ENCODE measurements around the gene SYS1. TPM values are rescaled to one million over a fixed set of nuclear protein-coding genes. Genes with fewer than 3 reads are reported as not detected.

SYS1 gene
- total and polyA plus RNA-seq, 11 donors: 12.6 to 68.8 (median 23.0) TPM

- ATAC-seq: no peak
- TF ChIP-seq CTCF (IDR thresholded peaks at IDR 0.05): no peak
- TF ChIP-seq POLR2A (IDR thresholded peaks at IDR 0.05): no peak
- WGBS, 4 donors: 90 to 96% (median 95%) methylated on average over 1 of the region's 1 CpG
Observed at GRCh38 chr20:45387274-45387673, 24.3 kb downstream of the SYS1 start.

GRCh38 chr20:45390931-45391330 is 28.0 kb downstream of the SYS1 start:
- Histone ChIP-seq H3K4me1 (no peaks in the 10 kb centered on the region), H3K27ac (no peak overlapping the region), H3K36me3 (no peaks in the 10 kb centered on the region), H3K27me3 (no peaks in the 10 kb centered on the region), H3K4me3 (no peak overlapping the region), H3K9me3 (peaks cover 0 to 6% (median 0%) of the 10 kb centered on the region in 12 donors)
- ATAC-seq: no peak
- 95 to 98% (median 96%) methylated on average over 2 of the region's 2 CpGs for WGBS, 4 donors
- intact Hi-C loops (cut with DNase I): no loop called here
- TF ChIP-seq CTCF (IDR thresholded peaks at IDR 0.05) (no peak), POLR2A (IDR thresholded peaks at IDR 0.05) (no peak)
- DNase-seq: no peak

More at GRCh38 chr20:45387274-45387673, 24.3 kb downstream of the SYS1 start:
- Histone ChIP-seq H3K9me3 (peaks cover 0 to 6% (median 0%) of the 10 kb centered on the region in 12 donors), H3K27me3 (no peaks in the 10 kb centered on the region), H3K27ac (no peak overlapping the region), H3K36me3 (no peaks in the 10 kb centered on the region), H3K4me1 (no peaks in the 10 kb centered on the region), H3K4me3 (no peak overlapping the region)
- intact Hi-C loops (cut with DNase I): no loop called here
- no peak for DNase-seq

- no peaks in the 10 kb centered on the region for H3K27me3 ChIP-seq
- no peak for ATAC-seq
Observed at GRCh38 chr20:45391559-45391958, 28.6 kb downstream of the SYS1 start.

GRCh38 chr20:45392733-45393132 is 29.8 kb downstream of the SYS1 start:
- TF ChIP-seq CTCF (IDR thresholded peaks at IDR 0.05) (peak in 5 of 12 donors; percentile 5 to 33 (median 13)), POLR2A (IDR thresholded peaks at IDR 0.05) (no peak)
- Histone ChIP-seq H3K4me3 (no peak overlapping the region), H3K9me3 (peaks cover 0 to 2% (median 0%) of the 10 kb centered on the region in 12 donors), H3K36me3 (no peaks in the 10 kb centered on the region), H3K27me3 (no peaks in the 10 kb centered on the region), H3K4me1 (no peaks in the 10 kb centered on the region), H3K27ac (no peak overlapping the region)
- DNase-seq (no peak), ATAC-seq (peak in 1 of 4 donors; percentile 42)
- intact Hi-C loops (cut with DNase I): no loop called here
- WGBS, 4 donors: 79 to 89% (median 84%) methylated on average over 3 of the region's 3 CpGs

More at GRCh38 chr20:45391559-45391958, 28.6 kb downstream of the SYS1 start:
- intact Hi-C loops (cut with DNase I): no loop called here
- H3K36me3 ChIP-seq: no peaks in the 10 kb centered on the region
- no peak overlapping the region for H3K27ac ChIP-seq
- TF ChIP-seq POLR2A (IDR thresholded peaks at IDR 0.05): no peak
- no peak for TF ChIP-seq CTCF (IDR thresholded peaks at IDR 0.05)
- H3K4me1 ChIP-seq: no peaks in the 10 kb centered on the region
- H3K4me3 ChIP-seq: no peak overlapping the region
- DNase-seq: no peak
- WGBS, 4 donors: 60 to 79% (median 65%) methylated on average over 2 of the region's 2 CpGs
- peaks cover 0 to 6% (median 0%) of the 10 kb centered on the region in 12 donors for H3K9me3 ChIP-seq

All from heart left ventricle (tissue), 16 donors.